ENCODE data around the gene PCDHGB5.
"Not testable (repeated sequence)": the region's sequence is repeated elsewhere in the genome, so short reads cannot be mapped to it uniquely, and the experiment has no call there.

Gene PCDHGB5

GRCh38 chr5:141413540-141414069 lies 15.9 kb downstream of the PCDHGB5 start:
- DNase-seq, result no peak

DNA sequence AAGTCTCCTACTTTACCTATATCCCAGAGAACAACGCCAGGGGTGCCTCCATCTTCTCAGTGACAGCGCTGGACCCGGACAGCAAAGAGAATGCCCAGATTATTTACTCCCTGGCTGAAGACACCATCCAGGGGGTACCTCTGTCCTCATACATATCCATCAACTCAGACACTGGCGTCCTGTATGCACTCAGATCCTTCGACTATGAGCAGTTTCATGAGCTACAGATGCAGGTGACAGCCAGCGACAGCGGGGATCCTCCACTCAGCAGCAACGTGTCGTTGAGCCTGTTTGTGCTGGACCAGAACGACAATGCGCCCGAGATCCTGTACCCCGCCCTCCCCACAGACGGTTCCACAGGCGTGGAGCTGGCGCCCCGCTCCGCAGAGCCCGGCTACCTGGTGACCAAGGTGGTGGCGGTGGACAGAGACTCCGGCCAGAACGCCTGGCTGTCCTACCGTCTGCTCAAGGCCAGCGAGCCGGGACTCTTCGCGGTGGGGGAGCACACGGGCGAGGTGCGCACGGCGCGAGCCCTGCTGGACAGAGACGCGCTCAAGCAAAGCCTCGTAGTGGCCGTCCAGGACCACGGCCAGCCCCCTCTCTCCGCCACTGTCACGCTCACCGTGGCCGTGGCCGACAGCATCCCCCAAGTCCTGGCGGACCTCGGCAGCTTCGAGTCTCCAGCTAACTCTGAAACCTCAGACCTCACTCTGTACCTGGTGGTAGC lies 17.0 kb downstream of the PCDHGB5 start:
- not testable (repeated sequence) for DNase-seq

DNA sequence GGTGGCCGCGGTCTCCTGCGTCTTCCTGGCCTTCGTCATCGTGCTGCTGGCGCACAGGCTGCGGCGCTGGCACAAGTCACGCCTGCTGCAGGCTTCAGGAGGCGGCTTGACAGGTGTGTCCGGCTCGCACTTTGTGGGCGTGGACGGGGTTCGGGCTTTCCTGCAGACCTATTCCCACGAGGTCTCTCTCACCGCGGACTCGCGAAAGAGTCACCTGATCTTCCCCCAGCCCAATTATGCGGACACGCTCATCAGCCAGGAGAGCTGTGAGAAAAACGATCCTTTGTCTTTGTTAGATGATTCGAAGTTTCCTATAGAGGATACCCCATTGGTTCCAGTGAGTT lies 17.5 kb downstream of the PCDHGB5 start:
- DNase-seq, result not testable (repeated sequence)

DNA sequence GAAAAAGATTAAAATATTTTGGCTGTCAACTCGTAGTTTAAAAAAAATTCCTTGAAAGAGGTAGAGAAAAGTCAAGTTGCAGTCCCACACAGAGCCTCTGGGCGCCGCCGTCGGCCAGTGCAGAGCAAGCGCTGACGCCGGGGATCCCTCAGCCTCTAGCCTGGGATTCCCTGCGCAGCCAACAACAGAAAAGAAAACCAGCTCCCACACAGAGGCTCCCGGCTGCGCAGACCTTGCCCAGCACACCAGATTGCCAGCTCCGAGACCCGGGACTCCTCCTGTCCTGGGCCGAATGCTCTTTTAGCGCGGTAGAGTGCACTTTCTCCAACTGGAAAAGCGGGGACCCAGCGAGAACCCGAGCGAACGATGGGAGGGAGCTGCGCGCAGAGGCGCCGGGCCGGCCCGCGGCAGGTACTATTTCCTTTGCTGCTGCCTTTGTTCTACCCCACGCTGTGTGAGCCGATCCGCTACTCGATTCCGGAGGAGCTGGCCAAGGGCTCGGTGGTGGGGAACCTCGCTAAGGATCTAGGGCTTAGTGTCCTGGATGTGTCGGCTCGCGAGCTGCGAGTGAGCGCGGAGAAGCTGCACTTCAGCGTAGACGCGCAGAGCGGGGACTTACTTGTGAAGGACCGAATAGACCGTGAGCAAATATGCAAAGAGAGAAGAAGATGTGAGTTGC lies 19.9 kb downstream of the PCDHGB5 start, which contains the start of gene PCDHGB7:
TSS of gene PCDHGB7 (plus strand) at position 184 of the 679 bp plus-strand sequence. CDS start at position 367, 183 bp downstream.
- peak; percentile 66 for DNase-seq

DNA sequence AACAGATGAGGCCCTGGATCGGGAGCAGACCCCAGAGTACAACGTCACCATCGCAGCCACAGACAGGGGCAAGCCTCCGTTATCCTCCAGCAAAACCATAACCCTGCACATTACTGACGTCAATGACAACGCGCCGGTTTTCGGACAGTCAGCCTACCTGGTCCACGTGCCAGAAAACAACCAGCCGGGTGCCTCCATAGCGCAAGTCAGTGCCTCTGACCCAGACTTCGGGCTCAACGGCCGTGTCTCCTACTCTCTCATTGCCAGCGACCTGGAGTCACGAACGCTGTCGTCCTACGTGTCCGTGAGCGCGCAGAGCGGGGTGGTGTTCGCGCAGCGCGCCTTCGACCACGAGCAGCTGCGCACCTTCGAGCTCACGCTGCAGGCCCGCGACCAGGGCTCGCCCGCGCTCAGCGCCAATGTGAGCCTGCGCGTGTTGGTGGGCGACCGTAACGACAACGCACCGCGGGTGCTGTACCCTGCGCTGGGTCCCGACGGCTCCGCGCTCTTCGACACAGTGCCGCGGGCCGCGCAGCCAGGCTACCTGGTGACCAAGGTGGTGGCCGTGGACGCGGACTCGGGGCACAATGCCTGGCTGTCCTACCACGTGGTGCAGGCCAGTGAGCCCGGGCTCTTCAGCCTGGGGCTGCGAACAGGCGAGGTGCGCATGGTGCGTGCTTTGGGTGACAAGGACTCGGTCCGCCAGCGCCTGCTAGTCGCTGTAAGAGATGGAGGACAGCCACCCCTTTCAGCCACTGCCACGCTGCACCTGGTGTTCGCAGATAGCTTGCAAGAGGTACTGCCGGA lies 21.5 kb downstream of the PCDHGB5 start:
- DNase-seq, result no peak

DNA sequence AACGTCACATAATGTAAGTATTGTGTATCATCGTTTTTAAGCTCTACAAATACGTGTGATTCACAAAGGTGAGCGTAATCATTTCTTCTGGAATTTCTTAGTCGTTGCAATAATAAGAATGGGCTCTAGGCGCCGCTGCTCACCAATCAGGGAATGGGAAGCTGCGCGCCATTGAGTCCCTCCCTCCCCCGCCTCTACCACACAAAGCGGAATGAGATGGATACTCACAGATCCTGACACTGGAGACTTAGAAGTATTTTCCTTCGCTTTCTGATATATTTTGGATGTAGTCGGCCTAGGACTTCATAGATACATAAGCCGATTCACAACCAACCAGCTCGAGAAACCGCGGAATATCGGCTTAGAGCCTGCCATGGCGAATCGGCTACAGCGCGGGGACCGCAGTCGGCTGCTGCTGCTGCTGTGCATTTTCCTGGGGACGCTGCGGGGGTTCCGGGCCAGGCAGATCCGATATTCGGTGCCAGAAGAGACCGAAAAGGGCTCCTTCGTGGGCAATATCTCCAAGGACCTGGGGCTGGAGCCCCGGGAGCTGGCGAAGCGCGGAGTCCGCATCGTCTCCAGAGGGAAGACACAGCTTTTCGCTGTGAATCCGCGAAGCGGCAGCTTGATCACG lies 23.2 kb downstream of the PCDHGB5 start, which contains the start of gene PCDHGA11:
TSS of gene PCDHGA11 (plus strand) at position 197 of the 634 bp plus-strand sequence. CDS start at position 374, 177 bp downstream.
- DNase-seq, result peak; percentile 53

GRCh38 chr5:141421489-141421855 lies 23.7 kb downstream of the PCDHGB5 start:
- no peak for DNase-seq

GRCh38 chr5:141422742-141423291 lies 25.1 kb downstream of the PCDHGB5 start:
- no peak for DNase-seq

GRCh38 chr5:141427783-141428426 lies 30.2 kb downstream of the PCDHGB5 start:
- DNase-seq, result no peak

DNA sequence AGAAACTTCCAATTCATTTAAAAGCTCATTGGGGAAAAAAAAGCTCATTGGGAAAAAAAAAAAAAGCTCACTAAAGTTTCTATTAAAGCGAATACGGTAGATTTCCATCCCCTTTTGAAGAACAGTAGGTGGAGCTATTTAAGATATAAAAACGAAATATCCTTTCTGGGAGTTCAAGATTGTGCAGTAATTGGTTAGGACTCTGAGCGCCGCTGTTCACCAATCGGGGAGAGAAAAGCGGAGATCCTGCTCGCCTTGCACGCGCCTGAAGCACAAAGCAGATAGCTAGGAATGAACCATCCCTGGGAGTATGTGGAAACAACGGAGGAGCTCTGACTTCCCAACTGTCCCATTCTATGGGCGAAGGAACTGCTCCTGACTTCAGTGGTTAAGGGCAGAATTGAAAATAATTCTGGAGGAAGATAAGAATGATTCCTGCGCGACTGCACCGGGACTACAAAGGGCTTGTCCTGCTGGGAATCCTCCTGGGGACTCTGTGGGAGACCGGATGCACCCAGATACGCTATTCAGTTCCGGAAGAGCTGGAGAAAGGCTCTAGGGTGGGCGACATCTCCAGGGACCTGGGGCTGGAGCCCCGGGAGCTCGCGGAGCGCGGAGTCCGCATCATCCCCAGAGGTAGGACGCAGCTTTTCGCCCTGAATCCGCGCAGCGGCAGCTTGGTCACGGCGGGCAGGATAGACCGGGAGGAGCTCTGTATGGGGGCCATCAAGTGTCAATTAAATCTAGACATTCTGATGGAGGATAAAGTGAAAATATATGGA lies 32.8 kb downstream of the PCDHGB5 start, which contains the start of gene PCDHGA12:
TSS of gene PCDHGA12 (plus strand) at position 176 of the 782 bp plus-strand sequence. CDS start at position 429, 253 bp downstream.
- DNase-seq, result peak; percentile 43

DNA sequence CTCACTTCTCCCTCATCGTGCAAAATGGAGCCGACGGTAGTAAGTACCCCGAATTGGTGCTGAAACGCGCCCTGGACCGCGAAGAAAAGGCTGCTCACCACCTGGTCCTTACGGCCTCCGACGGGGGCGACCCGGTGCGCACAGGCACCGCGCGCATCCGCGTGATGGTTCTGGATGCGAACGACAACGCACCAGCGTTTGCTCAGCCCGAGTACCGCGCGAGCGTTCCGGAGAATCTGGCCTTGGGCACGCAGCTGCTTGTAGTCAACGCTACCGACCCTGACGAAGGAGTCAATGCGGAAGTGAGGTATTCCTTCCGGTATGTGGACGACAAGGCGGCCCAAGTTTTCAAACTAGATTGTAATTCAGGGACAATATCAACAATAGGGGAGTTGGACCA lies 33.5 kb downstream of the PCDHGB5 start:
- no peak for DNase-seq

DNA sequence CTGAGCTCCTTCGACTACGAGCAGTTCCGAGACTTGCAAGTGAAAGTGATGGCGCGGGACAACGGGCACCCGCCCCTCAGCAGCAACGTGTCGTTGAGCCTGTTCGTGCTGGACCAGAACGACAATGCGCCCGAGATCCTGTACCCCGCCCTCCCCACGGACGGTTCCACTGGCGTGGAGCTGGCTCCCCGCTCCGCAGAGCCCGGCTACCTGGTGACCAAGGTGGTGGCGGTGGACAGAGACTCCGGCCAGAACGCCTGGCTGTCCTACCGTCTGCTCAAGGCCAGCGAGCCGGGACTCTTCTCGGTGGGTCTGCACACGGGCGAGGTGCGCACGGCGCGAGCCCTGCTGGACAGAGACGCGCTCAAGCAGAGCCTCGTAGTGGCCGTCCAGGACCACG lies 34.6 kb downstream of the PCDHGB5 start:
- DNase-seq, result not testable (repeated sequence)

- DNase-seq, result not testable (repeated sequence)
Measured at GRCh38 chr5:141432726-141433125, 35.0 kb downstream of the PCDHGB5 start.

- DNase-seq, result no peak
Measured at GRCh38 chr5:141434006-141434405, 36.3 kb downstream of the PCDHGB5 start.

GRCh38 chr5:141437221-141437620 lies 39.5 kb downstream of the PCDHGB5 start:
- DNase-seq, result no peak

GRCh38 chr5:141439411-141440141 lies 41.8 kb downstream of the PCDHGB5 start:
- DNase-seq, result no peak

DNA sequence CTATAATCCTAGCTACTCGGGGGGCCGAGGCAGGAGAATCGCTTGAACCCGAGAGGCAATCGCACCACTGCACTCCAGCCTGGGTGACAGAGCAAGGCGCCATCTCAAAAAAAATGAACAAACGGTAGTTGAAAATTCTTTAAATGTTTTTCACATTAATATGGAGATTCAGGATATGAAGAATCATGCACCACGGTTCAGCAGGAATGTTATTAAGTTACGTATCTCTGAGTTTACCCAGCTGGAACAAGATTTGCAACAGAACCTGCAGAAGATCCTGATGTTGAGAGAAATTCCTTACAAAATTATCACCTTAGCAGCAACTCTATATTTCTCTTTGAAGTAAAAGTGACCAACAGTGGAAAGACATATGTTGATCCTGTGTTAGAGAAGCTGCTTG lies 42.6 kb downstream of the PCDHGB5 start:
- no peak for DNase-seq

GRCh38 chr5:141441571-141442170 lies 43.9 kb downstream of the PCDHGB5 start:
- DNase-seq, result no peak

Data from stimulated activated CD4-positive, alpha-beta T cell treated with anti-CD3 and anti-CD28 coated beads, Interleukin-1b, Interleukin-23, amount 100 ng/mL, for 48 hours (primary cell).